ENCODE measurements around the gene RHBDF1.

GRCh38 chr16:119295-119694 is 46.9 kb upstream of the RHBDF1 start:
- TF ChIP-seq EP300 (IDR thresholded peaks at IDR 0.05): no peak
- TF ChIP-seq CTCF (IDR thresholded peaks at IDR 0.05): no peak
